K562 (cell line): ENCODE data around the gene HAGHL. TPM values are rescaled to one million over a fixed set of nuclear protein-coding genes. Genes with fewer than 3 reads are reported as not detected.

Source experiments
- CEBPG ChIP-seq, 3 experiments: fragments of 200-800 bp in 1 of 3; sonication (Bioruptor generic) in 1 of 3; sonication (generic) in 1 of 3; formaldehyde crosslinking in 1 of 3; IDR thresholded peaks in 2 of 3; conservative IDR thresholded peaks in 1 of 3; 2 replicates each; pipeline versions ENCODE4 v1.6.1 to v1.8.0; 2016 to 2022; ENCODE audit warnings: missing compliant biosample characterization in 2 of 3, missing genetic modification characterization in 2 of 3, mild to moderate bottlenecking in 1 of 3, missing genetic modification reagents in 1 of 3
- FIP1L1 ChIP-seq: fragments of 200-400 bp; formaldehyde crosslinking; IDR thresholded peaks from 2 replicates; pipeline ENCODE4 v1.6.1; 2018; ENCODE audit warnings: mild to moderate bottlenecking, low read depth, low read length; ENCODE audit not compliant: poor library complexity, severe bottlenecking
- GTF2F1 ChIP-seq: IDR thresholded peaks from 2 replicates; pipeline ENCODE4 v1.6.1; 2011; ENCODE audit warnings: low read depth, low read length, improper control_type of control experiment
- KDM5B ChIP-seq: fragments of 200-600 bp; sonication (generic); IDR thresholded peaks from 2 replicates; pipeline ENCODE4 v1.6.1; 2012; ENCODE audit warnings: low read depth, mild to moderate bottlenecking, moderate library complexity, low read length, control low read depth, inconsistent platforms; ENCODE audit not compliant: insufficient replicate concordance
- MCM2 ChIP-seq: fragments of 450-650 bp; IDR thresholded peaks from 2 replicates; pipeline ENCODE4 v1.6.1; 2017; ENCODE audit warnings: low read depth, mild to moderate bottlenecking
- PCBP2 ChIP-seq: fragments of 200-400 bp; formaldehyde crosslinking; IDR thresholded peaks from 2 replicates; pipeline ENCODE4 v1.6.1; 2018; ENCODE audit warnings: low read length, low read depth, mild to moderate bottlenecking, moderate library complexity; ENCODE audit not compliant: poor library complexity, severe bottlenecking
- POLR2H ChIP-seq: IDR thresholded peaks from 2 replicates; pipeline ENCODE4 v1.6.1; 2016; ENCODE audit warnings: missing genetic modification characterization, low read depth, mild to moderate bottlenecking, control low read depth, missing compliant biosample characterization, moderate library complexity
- RAD21 ChIP-seq, 2 experiments: fragments of 250-450 bp in 1 of 2; fragments of 450-650 bp in 1 of 2; sonication (Bioruptor Pico) in 1 of 2; formaldehyde crosslinking in 1 of 2; IDR thresholded peaks in 1 of 2; conservative IDR thresholded peaks in 1 of 2; 2 replicates each; pipeline versions ENCODE4 v1.4.0 to v1.8.0; 2020 to 2022; ENCODE audit warnings: mild to moderate bottlenecking in 2 of 2, moderate library complexity in 1 of 2
- ZEB2 ChIP-seq: fragments of 450-650 bp; IDR thresholded peaks from 2 replicates; pipeline ENCODE4 v1.6.1; 2016
- ZNF408 ChIP-seq: fragments of 250-450 bp; sonication (Bioruptor Pico); IDR thresholded peaks from 2 replicates; pipeline ENCODE4 v1.4.0; 2020; ENCODE audit warnings: low read depth, mild to moderate bottlenecking, moderate library complexity
- ZNF699 ChIP-seq: fragments of 250-450 bp; sonication (Bioruptor Pico); IDR thresholded peaks from 2 replicates; pipeline ENCODE4 v1.8.0; 2021; ENCODE audit warnings: mild to moderate bottlenecking, moderate library complexity; ENCODE audit not compliant: insufficient replicate concordance
- ZNF785 ChIP-seq: fragments of 250-450 bp; sonication (Bioruptor Pico); IDR thresholded peaks from 2 replicates; pipeline ENCODE4 v1.4.0; 2020; ENCODE audit warnings: mild to moderate bottlenecking
- polyA plus RNA-seq, 8 experiments: library from polyadenylated mRNA; depleted of rRNA in 4 of 8; stranded (reverse) in 5 of 8; unstranded in 3 of 8; fragments of >200 nt; fragmentation: Nextera tagmentation in 2 of 8; fragmentation: Illumina TruSeq in 1 of 8; extraction: Ambion mirVana in 2 of 8; extraction: Trizol in 1 of 8; gene quantifications; 2 replicates each; pipeline versions ENCODE4 v1.2.1 to v1.2.3, GENCODE V29; 2011 to 2014; ENCODE audit warnings: inconsistent platforms in 1 of 8, missing spikeins in 1 of 8
- total RNA-seq, 7 experiments: library from RNA; depleted of rRNA in 6 of 7; stranded (reverse); fragments of >200 nt in 6 of 7; fragmentation: Illumina TruSeq in 2 of 7; extraction: Trizol in 2 of 7; gene quantifications; 2 replicates each; pipeline versions ENCODE4 v1.2.1 to v1.2.3, GENCODE V29; 2011 to 2021; ENCODE audit warnings: low replicate concordance in 1 of 7
- TF ChIP-seq, protein P1 (sequence below), 2 experiments: IDR thresholded peaks in 1 of 2; conservative IDR thresholded peaks in 1 of 2; 2 replicates each; pipeline ENCODE4 v1.6.1; 2016; ENCODE audit warnings: low read depth in 2 of 2, mild to moderate bottlenecking in 1 of 2, missing compliant biosample characterization in 1 of 2, missing genetic modification characterization in 1 of 2, moderate library complexity in 1 of 2
- TF ChIP-seq, protein P2 (sequence below): fragments of 250-450 bp; sonication (Bioruptor Pico); IDR thresholded peaks from 2 replicates; pipeline ENCODE4 v1.5.0; 2022; ENCODE audit warnings: mild to moderate bottlenecking

The HAGHL gene
- total and polyA plus RNA-seq, 9 of the 15 experiments (the other 6 are each of a cell fraction or from before 2014, with no cell fraction given): 0.31 to 83.4 (median 20.7) TPM

DNA sequence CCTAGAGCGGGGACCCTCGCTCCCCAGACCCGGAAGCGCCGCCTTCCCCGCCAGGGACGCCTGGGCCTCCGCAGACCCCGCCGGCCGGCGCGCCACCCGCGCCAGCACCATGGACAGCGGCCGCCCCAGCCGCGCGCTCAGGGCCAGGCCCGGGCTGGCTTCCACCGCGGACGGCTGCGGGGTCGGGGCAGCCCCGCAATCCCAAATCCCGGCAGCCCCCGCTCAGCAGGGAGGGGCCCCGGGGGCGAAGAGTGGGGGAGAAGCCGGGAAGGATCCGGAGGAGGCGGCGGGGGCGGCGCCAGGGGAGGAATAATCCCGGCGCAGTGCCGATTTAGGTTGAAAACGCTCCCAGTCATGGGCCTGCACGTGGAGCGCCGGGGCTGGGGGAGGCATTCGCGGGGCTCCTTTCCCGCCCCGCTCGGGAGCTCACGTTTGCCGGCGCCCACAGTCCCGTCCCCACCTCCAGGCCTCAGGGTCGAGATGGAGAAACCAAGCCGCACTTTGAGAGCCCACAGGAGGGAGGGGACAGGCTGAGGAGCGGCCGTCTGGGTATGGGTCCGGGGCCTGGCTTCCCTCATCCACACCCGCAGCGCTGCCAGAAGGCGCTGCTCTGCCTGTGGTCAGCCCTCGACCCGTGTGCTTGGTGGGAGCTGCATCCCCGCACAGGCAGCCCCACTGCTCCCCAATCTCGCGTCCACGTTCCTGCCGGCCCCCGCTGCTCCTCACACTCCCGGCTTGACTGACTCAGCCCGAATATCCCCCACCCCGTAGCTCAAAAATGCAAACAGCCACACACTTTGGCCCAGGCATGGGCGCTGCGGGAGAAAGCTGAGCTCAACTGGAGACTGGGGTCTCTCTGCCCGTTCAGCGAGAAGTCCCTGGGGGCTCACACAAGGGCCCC lies 26.0 kb upstream of the HAGHL start (continued):
- TF ChIP-seq ZNF699 (CRISPR knock-in tag) (no peak), ZEB2 (no peak), ZNF408 (CRISPR knock-in tag) (no peak), ZNF785 (CRISPR knock-in tag) (no peak), PCBP2 (no peak), FIP1L1 (peak; percentile 62), GTF2F1 (no peak), RAD21 (CRISPR knock-in tag; conservative IDR thresholded peaks at IDR 0.05 in 1 of 2, IDR thresholded peaks at IDR 0.05 in 1 of 2) (no peak), KDM5B (no peak), CEBPG (CRISPR knock-in tag; IDR thresholded peaks at IDR 0.05) (no peak), CEBPG (tag; conservative IDR thresholded peaks at IDR 0.05 in 1 of 2, IDR thresholded peaks at IDR 0.05 in 1 of 2) (no peak), MCM2 (no peak), POLR2H (tag) (no peak)
- TF ChIP-seq, protein P1, sequence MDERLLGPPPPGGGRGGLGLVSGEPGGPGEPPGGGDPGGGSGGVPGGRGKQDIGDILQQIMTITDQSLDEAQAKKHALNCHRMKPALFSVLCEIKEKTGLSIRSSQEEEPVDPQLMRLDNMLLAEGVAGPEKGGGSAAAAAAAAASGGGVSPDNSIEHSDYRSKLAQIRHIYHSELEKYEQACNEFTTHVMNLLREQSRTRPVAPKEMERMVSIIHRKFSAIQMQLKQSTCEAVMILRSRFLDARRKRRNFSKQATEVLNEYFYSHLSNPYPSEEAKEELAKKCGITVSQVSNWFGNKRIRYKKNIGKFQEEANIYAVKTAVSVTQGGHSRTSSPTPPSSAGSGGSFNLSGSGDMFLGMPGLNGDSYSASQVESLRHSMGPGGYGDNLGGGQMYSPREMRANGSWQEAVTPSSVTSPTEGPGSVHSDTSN (CRISPR knock-in tag; IDR thresholded peaks at IDR 0.05; ENCODE audit: low read depth): no peak
- TF ChIP-seq, protein P1 (tag; conservative IDR thresholded peaks at IDR 0.05; ENCODE audit: low read depth): no peak
- TF ChIP-seq, protein P2, sequence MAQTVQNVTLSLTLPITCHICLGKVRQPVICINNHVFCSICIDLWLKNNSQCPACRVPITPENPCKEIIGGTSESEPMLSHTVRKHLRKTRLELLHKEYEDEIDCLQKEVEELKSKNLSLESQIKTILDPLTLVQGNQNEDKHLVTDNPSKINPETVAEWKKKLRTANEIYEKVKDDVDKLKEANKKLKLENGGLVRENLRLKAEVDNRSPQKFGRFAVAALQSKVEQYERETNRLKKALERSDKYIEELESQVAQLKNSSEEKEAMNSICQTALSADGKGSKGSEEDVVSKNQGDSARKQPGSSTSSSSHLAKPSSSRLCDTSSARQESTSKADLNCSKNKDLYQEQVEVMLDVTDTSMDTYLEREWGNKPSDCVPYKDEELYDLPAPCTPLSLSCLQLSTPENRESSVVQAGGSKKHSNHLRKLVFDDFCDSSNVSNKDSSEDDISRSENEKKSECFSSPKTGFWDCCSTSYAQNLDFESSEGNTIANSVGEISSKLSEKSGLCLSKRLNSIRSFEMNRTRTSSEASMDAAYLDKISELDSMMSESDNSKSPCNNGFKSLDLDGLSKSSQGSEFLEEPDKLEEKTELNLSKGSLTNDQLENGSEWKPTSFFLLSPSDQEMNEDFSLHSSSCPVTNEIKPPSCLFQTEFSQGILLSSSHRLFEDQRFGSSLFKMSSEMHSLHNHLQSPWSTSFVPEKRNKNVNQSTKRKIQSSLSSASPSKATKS (CRISPR knock-in tag): no peak
